ENCODE data around the gene PALD1. TPM values are rescaled to one million over a fixed set of nuclear protein-coding genes. Genes with fewer than 3 reads are reported as not detected.

Gene PALD1
- polyA plus RNA-seq, 1 of the 3 experiments (the other 2 are of a cell fraction), result 0.16 TPM

- no peak overlapping the region for H3K4me3 ChIP-seq (ENCODE audit: low read depth in 2 of 2, low read length in 1 of 2)
- 0 out of 2 replicates have a peak, but pooled peaks cover 5% of the 10 kb centered on the region for H3K27me3 ChIP-seq (ENCODE audit: insufficient read depth)
- no peak overlapping the region for H3K27ac ChIP-seq (ENCODE audit: low read depth in 2 of 2, low read length in 1 of 2)
- H3K9me2 ChIP-seq, result no peaks in the 10 kb centered on the region
- H3K9me3 ChIP-seq, result no peaks in the 10 kb centered on the region
- no peaks in the 10 kb centered on the region for H4K20me1 ChIP-seq (ENCODE audit: insufficient read depth)
- POLR2A ChIA-PET, result no interaction called here
- no peak for DNase-seq
- H3F3A ChIP-seq (replicated peaks; ENCODE audit: insufficient read depth), result no peaks in the 10 kb centered on the region
- TF ChIP-seq FOXM1 (IDR thresholded peaks at IDR 0.05; ENCODE audit: low read depth), result no peak
- TF ChIP-seq GABPA (IDR thresholded peaks at IDR 0.05; ENCODE audit: low read depth), result no peak
- no peak for TF ChIP-seq USF2 (IDR thresholded peaks at IDR 0.05; ENCODE audit: borderline replicate concordance, low read depth, low read length)
- no peak for TF ChIP-seq GATA2 (CRISPR knock-in tag; IDR thresholded peaks at IDR 0.05)
- TF ChIP-seq EP300 (IDR thresholded peaks at IDR 0.05; ENCODE audit: borderline replicate concordance in 1 of 2, low read depth in 1 of 2, low read length in 1 of 2), result no peak
- no peak for TF ChIP-seq CHD2 (IDR thresholded peaks at IDR 0.05; ENCODE audit: low read length, partially characterized antibody)
- TF ChIP-seq SIN3A (IDR thresholded peaks at IDR 0.05; ENCODE audit: borderline replicate concordance, low read depth, low read length), result no peak
- TF ChIP-seq CTCF (IDR thresholded peaks at IDR 0.05), result no peak
- TF ChIP-seq ZBTB33 (IDR thresholded peaks at IDR 0.05; ENCODE audit: borderline replicate concordance, low read depth), result no peak
- no peak for TF ChIP-seq SMC3 (IDR thresholded peaks at IDR 0.05; ENCODE audit: low read depth, low read length)
- no peak for TF ChIP-seq RAD21 (IDR thresholded peaks at IDR 0.05; ENCODE audit: low read length)
- no peak for TF ChIP-seq NRF1 (IDR thresholded peaks at IDR 0.05; ENCODE audit: low read depth, low read length)
- TF ChIP-seq MXI1 (IDR thresholded peaks at IDR 0.05; ENCODE audit: low read depth, low read length), result no peak
- TF ChIP-seq FOSL2 (IDR thresholded peaks at IDR 0.05; ENCODE audit: borderline replicate concordance, low read depth), result no peak
- no peak for TF ChIP-seq JUND (IDR thresholded peaks at IDR 0.05)
- CTCF ChIA-PET, result interaction anchor here (1.9 to 12.2 kb wide), 3 partner anchors 83 to 214 kb away, joined by 8 to 190 read pairs (median 14); no protein-coding TSS in a partner anchor
- WGBS (ENCODE audit: low lambda C conversion rate), result 52% methylated on average over 10 of the region's 12 CpGs
- H2AFZ ChIP-seq (ENCODE audit: low read depth), result no peak overlapping the region
- no peak overlapping the region for H3K4me2 ChIP-seq
- no peaks in the 10 kb centered on the region for H3K36me3 ChIP-seq (replicated peaks in 1 of 2; ENCODE audit: control insufficient read depth in 1 of 2, insufficient read depth in 2 of 2, low read length in 1 of 2)
- H3K4me1 ChIP-seq (ENCODE audit: control insufficient read depth in 1 of 2, insufficient read depth in 2 of 2, low read depth in 1 of 2, low read length in 1 of 2), result no peaks in the 10 kb centered on the region
- H3K79me2 ChIP-seq (ENCODE audit: insufficient read depth), result no peaks in the 10 kb centered on the region
- H3K9ac ChIP-seq, result no peak overlapping the region
Observed at GRCh38 chr10:70544431-70545340, 66.1 kb downstream of the PALD1 start.

Measured in SK-N-SH (cell line).